Liver (tissue), 3 donors: ENCODE data around the gene SIL1.

Experiments
- EGR1 ChIP-seq, 2 donors: IDR thresholded peaks; 2 replicates each; pipeline ENCODE4 v1.6.1; 2016 to 2018; ENCODE audit warnings: antibody characterized with exemption in 2 of 2, low read depth in 2 of 2
- FOXA1 ChIP-seq: IDR thresholded peaks from 2 replicates; pipeline ENCODE4 v1.6.1; 2016; ENCODE audit warnings: antibody characterized with exemption
- HNF4A ChIP-seq, 2 donors: conservative IDR thresholded peaks; 2 replicates each; pipeline ENCODE4 v1.6.1; 2016; ENCODE audit warnings: antibody characterized with exemption in 2 of 2, mild to moderate bottlenecking in 2 of 2
- HNF4G ChIP-seq: IDR thresholded peaks from 2 replicates; pipeline ENCODE4 v1.6.1; 2016; ENCODE audit warnings: antibody characterized with exemption
- MAX ChIP-seq: IDR thresholded peaks from 2 replicates; pipeline ENCODE4 v1.6.1; 2016; ENCODE audit warnings: antibody characterized with exemption
- RAD21 ChIP-seq, 2 donors: IDR thresholded peaks; 2 replicates each; pipeline ENCODE4 v1.6.1; 2016; ENCODE audit warnings: antibody characterized with exemption in 2 of 2, mild to moderate bottlenecking in 2 of 2
- REST ChIP-seq: IDR thresholded peaks from 2 replicates; pipeline ENCODE4 v1.6.1; 2016; ENCODE audit warnings: antibody characterized with exemption, mild to moderate bottlenecking
- SP1 ChIP-seq: IDR thresholded peaks from 2 replicates; pipeline ENCODE4 v1.6.1; 2018; ENCODE audit warnings: antibody characterized with exemption, mild to moderate bottlenecking
- TAF1 ChIP-seq: conservative IDR thresholded peaks from 2 replicates; pipeline ENCODE4 v1.6.1; 2016; ENCODE audit warnings: antibody characterized with exemption, mild to moderate bottlenecking
- YY1 ChIP-seq: IDR thresholded peaks from 2 replicates; pipeline ENCODE4 v1.6.1; 2016; ENCODE audit warnings: antibody characterized with exemption, mild to moderate bottlenecking
- TF ChIP-seq, protein P1 (sequence below): fragments of 150-350 bp; IDR thresholded peaks from 2 replicates; pipeline ENCODE4 v1.5.1; 2017; ENCODE audit warnings: improper control_type of control experiment, low read depth, low read length; ENCODE audit not compliant: missing input control
- TF ChIP-seq, protein P2 (sequence below): IDR thresholded peaks from 2 replicates; pipeline ENCODE4 v1.6.1; 2016; ENCODE audit warnings: antibody characterized with exemption
- donor health status: healthy.
- donor health status: healthy.

DNA sequence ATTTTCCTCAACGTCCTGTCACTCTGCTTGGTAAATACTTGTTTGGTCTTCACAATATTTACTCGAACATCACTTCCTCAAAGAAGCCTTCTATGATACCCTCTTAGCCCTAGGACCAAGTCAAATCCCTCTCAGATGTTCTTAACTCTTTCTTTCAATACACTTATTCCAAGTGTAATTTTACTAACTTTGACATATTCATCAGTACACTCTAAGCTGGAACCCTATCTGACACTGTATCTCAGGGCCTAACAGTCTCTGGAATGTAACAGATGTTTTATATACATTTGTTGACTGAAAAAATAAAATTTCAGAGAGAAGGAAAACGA is 19.6 kb downstream of the SIL1 start:
- TF ChIP-seq MAX (no peak), REST (no peak), RAD21 (IDR thresholded peaks at IDR 0.05) (no peak), SP1 (no peak), TAF1 (no peak), EGR1 (IDR thresholded peaks at IDR 0.05; ENCODE audit: low read depth in 2 of 2) (no peak), YY1 (no peak), HNF4G (no peak), HNF4A (conservative IDR thresholded peaks at IDR 0.05) (no peak), FOXA1 (no peak)
- TF ChIP-seq, protein P1, sequence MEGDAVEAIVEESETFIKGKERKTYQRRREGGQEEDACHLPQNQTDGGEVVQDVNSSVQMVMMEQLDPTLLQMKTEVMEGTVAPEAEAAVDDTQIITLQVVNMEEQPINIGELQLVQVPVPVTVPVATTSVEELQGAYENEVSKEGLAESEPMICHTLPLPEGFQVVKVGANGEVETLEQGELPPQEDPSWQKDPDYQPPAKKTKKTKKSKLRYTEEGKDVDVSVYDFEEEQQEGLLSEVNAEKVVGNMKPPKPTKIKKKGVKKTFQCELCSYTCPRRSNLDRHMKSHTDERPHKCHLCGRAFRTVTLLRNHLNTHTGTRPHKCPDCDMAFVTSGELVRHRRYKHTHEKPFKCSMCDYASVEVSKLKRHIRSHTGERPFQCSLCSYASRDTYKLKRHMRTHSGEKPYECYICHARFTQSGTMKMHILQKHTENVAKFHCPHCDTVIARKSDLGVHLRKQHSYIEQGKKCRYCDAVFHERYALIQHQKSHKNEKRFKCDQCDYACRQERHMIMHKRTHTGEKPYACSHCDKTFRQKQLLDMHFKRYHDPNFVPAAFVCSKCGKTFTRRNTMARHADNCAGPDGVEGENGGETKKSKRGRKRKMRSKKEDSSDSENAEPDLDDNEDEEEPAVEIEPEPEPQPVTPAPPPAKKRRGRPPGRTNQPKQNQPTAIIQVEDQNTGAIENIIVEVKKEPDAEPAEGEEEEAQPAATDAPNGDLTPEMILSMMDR, result no peak
- TF ChIP-seq, protein P2, sequence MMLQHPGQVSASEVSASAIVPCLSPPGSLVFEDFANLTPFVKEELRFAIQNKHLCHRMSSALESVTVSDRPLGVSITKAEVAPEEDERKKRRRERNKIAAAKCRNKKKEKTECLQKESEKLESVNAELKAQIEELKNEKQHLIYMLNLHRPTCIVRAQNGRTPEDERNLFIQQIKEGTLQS, result no peak
